ENCODE data around the gene GRIN1.
"Not testable (repeated sequence)": the region's sequence is repeated elsewhere in the genome, so short reads cannot be mapped to it uniquely, and the experiment has no call there.

Gene GRIN1

GRCh38 chr9:137111788-137112563, 27.0 kb upstream of the GRIN1 start:
- no peak for DNase-seq (ENCODE audit: low read depth in 2 of 2)

- no peak for DNase-seq (ENCODE audit: low read depth in 2 of 2)
Measured at GRCh38 chr9:137112564-137113384, 26.2 kb upstream of the GRIN1 start.

GRCh38 chr9:137113385-137114159, 25.4 kb upstream of the GRIN1 start:
- no peak for DNase-seq (ENCODE audit: low read depth in 2 of 2)

GRCh38 chr9:137114220-137114612, 24.7 kb upstream of the GRIN1 start:
- DNase-seq (ENCODE audit: low read depth in 2 of 2) = no peak

- DNase-seq (ENCODE audit: low read depth in 2 of 2) = peak; percentile 58 to 60
Measured at GRCh38 chr9:137114613-137115393, 24.2 kb upstream of the GRIN1 start, which contains the start of gene DPP7. TSS of gene DPP7 (minus strand) at chr9:137114733. CDS start at chr9:137114713, 20 bp downstream.

- no peak for DNase-seq (ENCODE audit: low read depth in 2 of 2)
Measured at GRCh38 chr9:137115394-137116026, 23.4 kb upstream of the GRIN1 start.

- no peak for DNase-seq (ENCODE audit: low read depth in 2 of 2)
Measured at GRCh38 chr9:137116027-137116507, 22.9 kb upstream of the GRIN1 start.

- no peak for DNase-seq (ENCODE audit: low read depth in 2 of 2)
Measured at GRCh38 chr9:137116728-137117127, 22.2 kb upstream of the GRIN1 start.

GRCh38 chr9:137117269-137117731, 21.7 kb upstream of the GRIN1 start:
- DNase-seq (ENCODE audit: low read depth in 2 of 2) = no peak

- DNase-seq (ENCODE audit: low read depth in 2 of 2) = not testable (repeated sequence)
Measured at GRCh38 chr9:137118092-137118603, 20.8 kb upstream of the GRIN1 start.

GRCh38 chr9:137121927-137122795, 16.8 kb upstream of the GRIN1 start:
- DNase-seq (ENCODE audit: low read depth in 2 of 2) = not testable (repeated sequence)

- DNase-seq (ENCODE audit: low read depth in 2 of 2) = not testable (repeated sequence)
Measured at GRCh38 chr9:137122796-137123467, 16.0 kb upstream of the GRIN1 start.

- DNase-seq (ENCODE audit: low read depth in 2 of 2) = no peak
Measured at GRCh38 chr9:137123468-137123837, 15.5 kb upstream of the GRIN1 start.

- not testable (repeated sequence) for DNase-seq (ENCODE audit: low read depth in 2 of 2)
Measured at GRCh38 chr9:137123952-137124462, 14.9 kb upstream of the GRIN1 start.

GRCh38 chr9:137126786-137127185, 12.2 kb upstream of the GRIN1 start:
- no peak for DNase-seq (ENCODE audit: low read depth in 2 of 2)

- DNase-seq (ENCODE audit: low read depth in 2 of 2) = no peak
Measured at GRCh38 chr9:137127301-137128157, 11.4 kb upstream of the GRIN1 start.

- no peak for DNase-seq (ENCODE audit: low read depth in 2 of 2)
Measured at GRCh38 chr9:137128158-137128861, 10.6 kb upstream of the GRIN1 start.

Measured in stimulated activated CD8-positive, alpha-beta memory T cell treated with anti-CD3 and anti-CD28 coated beads, Interleukin-2, amount 100 ng/mL, for 1 hour (primary cell).